Activated CD4-positive, CD25-positive, alpha-beta regulatory T cell treated with anti-CD3 and anti-CD28 coated beads, Interleukin-2, amount 50 U/mL, for 16 hours (primary cell): ENCODE results near the gene NQO1.
"Not testable (repeated sequence)": the region's sequence is repeated elsewhere in the genome, so short reads cannot be mapped to it uniquely, and the experiment has no call there.

ENCODE experiments used
- DNase-seq: peaks from one replicate; pipeline ENCODE4 v3.0.0-alpha.2; 2020; ENCODE audit warnings: low read depth, low spot score

The NQO1 gene

DNA sequence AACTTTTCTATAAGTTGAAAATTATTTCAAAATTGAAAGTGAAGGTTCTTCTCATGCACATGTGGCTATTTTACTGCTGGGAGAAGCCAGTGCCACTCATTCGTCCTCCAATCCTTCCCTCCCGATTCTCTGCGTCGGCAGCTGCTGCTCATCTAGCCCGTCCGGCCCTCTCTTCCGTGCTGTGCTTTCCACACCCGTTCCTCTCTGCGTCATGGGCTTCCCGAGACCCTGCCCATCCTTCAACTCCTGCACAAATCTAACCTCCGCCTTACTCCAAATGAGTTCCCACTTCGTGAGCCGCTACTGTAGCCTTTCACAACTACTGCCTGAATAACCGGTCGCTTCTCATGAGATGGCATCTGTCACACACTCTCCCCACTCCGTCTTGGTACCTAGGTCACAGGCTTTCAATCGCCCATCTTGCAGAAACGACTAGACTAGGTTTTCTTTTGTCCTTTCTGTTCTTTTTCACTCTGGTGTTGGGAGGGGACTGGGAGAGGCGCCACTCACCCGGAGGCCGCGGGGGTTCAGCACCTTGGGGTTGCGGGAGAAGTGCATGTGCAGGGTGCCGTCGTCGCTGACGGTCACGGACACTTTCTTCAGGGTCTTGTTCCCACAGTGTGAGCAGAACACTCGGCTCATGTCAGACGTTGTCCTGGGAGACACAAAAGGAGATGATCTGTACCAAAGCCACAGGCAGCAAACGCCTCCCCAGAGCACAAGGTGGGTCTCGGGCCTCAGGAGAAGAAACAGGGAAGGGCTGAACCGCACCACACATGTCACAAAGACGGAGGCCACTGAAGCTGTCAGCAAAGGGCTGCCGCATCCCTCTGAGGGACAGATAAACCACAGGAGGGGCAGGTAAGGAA lies 18.2 kb upstream of the NQO1 start:
- DNase-seq, result no peak

DNA sequence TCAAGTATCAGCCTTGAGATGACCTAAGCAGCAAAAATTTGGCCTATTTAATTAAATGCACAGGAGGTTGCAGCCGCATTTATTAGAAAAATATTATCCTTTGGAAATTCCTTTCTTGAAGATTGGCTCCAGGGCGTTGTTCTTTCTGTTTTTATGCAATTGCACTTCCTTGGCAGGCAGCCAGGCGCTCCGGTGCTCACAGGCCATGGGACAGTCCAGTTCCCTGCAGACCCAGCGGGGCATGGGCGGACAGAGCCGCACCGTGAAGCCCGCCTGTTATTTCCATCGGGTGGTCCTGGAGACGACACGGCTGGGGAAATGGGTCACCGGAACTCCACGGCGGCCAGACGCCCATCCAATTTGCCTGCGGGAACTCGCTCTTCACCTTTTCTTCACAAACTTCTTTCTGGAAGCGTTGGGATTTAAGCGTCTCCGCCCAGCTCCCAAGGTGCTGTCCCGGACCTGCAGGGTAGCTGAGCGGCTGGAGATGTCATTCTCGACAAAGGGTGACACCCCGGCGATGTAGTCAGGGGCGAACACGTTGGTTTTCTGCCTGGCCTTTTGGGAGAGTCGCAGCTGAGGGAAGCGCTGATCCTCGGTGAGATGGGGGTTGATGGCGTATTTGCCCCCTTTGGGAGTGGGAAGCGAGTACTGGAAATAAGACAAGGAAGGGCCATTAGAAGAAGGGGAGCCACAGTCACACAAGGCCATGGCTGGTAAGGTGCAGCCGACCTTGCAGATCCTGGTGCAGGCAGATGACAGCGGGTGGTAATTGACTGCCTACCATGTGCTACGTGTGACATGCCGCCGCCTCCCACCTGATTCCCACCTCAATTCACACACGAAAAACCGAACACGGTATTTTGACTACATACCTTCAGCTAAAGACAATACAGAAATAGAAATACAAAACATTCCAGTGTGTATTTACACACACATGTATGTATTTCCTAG lies 15.9 kb upstream of the NQO1 start:
- no peak for DNase-seq

GRCh38 chr16:69741519-69741918 lies 15.2 kb upstream of the NQO1 start:
- no peak for DNase-seq

GRCh38 chr16:69732101-69732500 lies 5.7 kb upstream of the NQO1 start:
- DNase-seq, result no peak

DNA sequence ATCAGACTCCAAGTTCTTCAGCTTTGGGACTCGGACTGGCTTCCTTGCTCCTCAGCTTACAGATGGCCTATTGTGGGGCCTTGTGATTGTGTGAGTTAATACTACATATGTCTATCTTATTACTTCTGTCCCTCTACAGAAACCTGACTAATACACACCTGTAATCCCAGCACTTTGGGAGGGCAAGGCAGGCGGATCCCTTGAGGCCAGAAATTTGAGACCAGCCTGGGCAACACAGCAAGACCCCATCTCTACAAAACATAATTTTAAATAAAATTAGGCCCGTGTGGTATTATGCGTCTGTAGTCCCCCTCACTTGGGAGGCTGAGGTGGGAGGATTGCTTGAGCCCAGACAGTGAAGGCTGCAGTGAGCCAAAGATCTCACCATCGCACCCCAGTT lies 4.9 kb upstream of the NQO1 start:
- DNase-seq, result not testable (repeated sequence)

- not testable (repeated sequence) for DNase-seq
These were observed 2.7 kb upstream of the NQO1 start for GRCh38 chr16:69729030-69729429.

GRCh38 chr16:69727916-69728270 lies 1.5 kb upstream of the NQO1 start:
- no peak for DNase-seq

DNA sequence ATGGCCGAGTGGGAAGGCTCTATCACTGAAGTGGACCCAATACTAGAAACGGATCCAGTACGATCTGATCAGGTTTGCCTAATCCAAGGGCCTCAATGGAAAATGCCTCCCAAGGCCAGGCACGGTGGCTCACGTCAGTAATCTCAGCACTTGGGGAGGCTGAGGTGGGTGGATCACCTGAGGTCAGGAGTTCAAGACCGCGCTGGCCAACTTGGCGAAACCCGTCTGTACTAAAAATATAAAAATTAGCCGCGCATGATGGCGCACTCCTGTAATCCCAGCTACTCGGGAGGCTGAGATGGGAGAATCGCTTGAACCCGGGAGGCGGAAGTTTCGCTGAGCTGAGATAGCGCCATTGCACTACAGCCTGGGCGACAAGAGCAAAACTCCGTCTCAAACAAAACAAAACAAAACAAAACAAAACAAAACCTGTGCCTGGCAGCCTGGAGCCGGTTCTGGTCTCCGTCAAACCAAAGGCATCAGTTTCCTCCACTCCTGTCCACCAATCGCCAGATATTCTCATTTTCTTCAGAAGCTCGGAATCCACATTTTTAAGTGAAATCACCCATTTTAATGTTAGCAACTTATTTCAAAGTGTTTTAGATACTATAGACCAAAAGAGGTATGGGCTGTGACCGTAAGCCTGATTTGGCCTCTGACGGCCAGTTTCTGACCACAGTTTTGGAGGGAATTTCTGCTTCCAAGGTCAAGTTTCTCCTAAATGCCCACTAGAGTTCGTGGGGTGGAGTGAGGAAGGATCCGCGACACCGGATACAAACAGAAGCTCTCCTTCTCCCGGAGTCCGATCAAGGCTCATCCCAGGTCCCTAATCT lies 664 bp downstream of the NQO1 start:
- no peak for DNase-seq

- no peak for DNase-seq
These were observed 1.3 kb downstream of the NQO1 start for GRCh38 chr16:69724981-69725479.

DNA sequence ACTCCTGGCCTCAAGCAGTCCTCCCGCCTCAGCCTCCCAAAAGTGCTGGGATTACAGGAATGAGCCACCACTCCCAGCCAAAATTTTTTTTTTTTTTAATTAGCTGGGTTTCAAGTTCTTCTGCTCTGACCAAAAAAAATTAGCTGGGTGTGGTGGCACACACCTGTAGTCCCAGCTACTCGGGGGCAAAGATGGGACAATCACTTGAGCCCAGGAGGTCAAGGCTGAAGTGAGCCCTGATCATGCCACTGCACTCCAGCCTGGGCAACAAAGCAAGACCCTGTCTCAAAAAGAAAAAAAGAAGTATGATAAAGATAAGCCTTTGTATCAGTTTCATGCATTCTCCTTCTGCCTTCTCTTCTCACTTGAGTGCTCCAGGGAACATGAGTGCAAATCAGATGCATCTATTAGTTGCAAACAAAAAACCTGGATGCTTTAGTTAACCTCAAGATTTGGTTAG lies 1.9 kb downstream of the NQO1 start:
- DNase-seq, result no peak

- DNase-seq, result no peak
These were observed 4.9 kb downstream of the NQO1 start for GRCh38 chr16:69721441-69721957.

GRCh38 chr16:69720822-69721430 lies 5.4 kb downstream of the NQO1 start:
- DNase-seq, result no peak

DNA sequence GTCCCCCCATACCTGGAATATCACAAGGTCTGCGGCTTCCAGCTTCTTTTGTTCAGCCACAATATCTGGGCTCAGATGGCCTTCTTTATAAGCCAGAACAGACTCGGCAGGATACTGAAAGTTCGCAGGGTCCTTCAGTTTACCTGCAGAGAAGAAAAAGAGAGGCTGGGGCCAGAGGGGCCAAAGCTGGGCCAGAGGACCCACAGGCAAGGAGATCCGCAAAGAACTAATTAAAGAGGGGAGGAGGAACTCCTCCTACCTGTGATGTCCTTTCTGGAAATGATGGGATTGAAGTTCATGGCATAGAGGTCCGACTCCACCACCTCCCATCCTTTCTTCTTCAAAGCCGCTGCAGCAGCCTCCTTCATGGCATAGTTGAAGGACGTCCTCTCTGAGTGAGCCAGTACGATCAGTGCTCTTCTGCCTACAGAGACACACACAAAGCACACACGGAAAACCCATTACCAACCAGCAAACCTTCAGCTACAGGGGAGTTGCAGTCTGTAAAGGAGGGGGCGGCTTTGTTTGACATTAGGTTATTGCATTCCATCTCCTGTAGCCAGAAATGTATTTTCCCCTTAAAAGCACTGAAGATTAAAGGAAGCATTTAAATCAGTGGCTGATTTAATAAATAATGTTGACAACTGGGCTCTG lies 8.1 kb downstream of the NQO1 start:
- no peak for DNase-seq

DNA sequence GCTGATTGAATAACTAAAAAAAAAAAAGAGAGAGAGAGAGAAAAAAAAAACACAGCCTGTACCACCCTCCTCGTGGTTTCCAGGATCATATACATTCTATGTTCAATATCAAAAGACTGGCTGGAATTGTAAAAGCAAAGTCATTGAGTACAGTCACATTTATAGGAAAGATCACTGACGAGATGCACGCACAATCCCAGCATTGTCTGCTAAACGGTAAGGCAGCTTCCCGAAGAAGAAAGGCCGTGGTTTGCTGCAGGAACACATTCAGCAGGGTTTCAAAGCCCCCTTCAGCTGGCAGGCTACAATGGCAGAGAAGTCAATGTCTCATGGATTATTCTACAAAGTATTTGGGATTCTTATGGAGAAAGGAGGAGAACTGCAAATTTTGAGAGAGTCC lies 9.3 kb downstream of the NQO1 start:
- no peak for DNase-seq

DNA sequence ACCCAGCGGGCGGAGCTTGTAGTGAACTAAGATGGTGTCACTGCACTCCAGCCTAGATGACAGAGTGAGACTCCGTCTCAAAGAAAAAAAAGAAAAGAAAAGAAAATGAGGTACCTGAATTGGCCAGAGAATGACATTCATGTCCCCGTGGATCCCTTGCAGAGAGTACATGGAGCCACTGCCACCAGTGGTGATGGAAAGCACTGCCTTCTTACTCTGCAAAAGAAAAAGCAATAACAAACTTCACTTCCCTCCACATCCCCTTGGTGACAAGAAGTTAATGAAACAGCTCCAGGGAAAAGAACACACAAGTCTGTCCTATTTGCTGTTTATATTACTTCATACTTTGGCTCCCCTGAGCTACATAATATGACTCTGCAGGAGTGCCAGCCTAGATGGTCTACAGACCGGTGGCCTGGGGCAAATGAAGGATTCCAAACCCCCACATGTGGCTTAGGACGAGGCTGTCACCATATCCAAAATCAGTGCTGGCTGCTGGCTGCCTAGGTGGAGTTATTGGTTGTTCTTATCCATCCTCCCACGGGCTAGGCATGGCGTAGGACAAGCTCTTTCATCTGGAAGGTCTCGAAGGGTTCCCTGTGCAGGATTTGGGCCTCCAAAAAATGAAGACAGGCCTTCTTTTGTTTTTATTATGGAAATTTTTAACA lies 13.3 kb downstream of the NQO1 start:
- no peak for DNase-seq

DNA sequence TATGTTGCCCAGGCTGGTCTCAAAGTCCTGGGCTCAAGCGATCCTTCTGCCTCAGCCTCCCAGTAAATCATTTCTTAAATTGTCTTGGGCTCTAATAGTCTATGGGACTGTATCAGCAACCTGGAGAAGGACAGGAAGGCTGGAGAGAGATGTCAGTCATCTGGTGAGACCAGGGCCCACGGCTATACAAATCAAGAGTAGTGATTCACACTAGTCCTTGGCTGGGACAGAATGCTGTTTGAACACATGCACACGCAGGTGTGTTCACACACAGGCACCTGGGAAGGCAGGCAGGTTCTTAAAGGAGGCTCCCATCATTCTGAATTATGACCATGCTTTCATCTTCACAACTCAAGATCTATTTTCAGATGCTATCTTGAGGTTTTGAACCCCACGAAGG lies 14.1 kb downstream of the NQO1 start:
- no peak for DNase-seq

DNA sequence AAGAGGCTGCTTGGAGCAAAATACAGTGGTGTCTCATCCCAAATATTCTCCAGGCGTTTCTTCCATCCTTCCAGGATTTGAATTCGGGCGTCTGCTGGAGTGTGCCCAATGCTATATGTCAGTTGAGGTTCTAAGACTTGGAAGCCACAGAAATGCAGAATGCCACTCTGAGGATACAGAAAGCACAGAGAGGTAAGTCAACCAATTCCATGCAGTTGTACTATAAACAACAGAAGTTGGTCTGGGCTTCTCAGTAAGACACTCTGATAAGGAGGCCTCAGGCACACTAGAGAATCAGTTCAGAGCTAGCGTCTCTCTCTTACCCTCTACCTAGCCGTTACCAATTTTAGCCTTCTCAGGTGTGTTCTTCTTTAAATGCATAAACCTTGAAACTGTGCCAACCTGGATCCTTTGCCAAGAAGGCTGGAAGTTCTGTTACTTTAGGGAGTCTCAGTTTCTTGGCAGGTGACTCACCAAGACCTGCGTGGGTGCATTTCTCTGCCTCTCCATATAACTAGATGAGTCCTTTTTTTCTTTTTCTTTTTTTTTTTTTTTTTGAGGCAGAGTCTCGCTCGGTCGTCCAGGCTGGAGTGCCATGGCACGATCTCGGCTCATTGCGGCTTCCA lies 15.1 kb downstream of the NQO1 start:
- DNase-seq, result no peak

GRCh38 chr16:69709456-69710084 lies 16.8 kb downstream of the NQO1 start:
- DNase-seq, result no peak
